ENCODE data around the gene THUMPD3.
A peak's percentile ranks its signal among the peaks of the same experiment; 100 is the strongest.

THUMPD3 gene

DNA sequence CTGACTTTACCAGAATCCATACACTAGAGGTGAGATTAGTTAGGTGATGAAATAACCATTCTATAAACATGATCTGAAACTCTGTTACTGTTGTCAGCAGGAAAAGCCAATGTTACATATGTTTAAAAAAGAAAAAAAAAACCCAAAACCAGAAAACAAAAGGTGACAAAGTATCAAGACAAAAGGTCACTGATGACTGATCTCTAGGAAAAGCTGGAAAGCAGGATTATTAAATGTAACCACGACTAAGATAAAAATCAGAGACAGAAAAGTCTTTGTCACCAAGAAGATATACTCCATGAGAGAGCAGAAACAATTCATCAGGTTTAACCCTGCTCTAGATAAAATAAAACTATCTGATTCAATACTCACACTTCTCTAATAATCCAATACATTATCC, 29.2 kb downstream of the THUMPD3 start:
- peaks cover 13% of the 10 kb centered on the region for H3K36me3 ChIP-seq (ENCODE audit: control insufficient read depth, insufficient read depth, low read length)

DNA sequence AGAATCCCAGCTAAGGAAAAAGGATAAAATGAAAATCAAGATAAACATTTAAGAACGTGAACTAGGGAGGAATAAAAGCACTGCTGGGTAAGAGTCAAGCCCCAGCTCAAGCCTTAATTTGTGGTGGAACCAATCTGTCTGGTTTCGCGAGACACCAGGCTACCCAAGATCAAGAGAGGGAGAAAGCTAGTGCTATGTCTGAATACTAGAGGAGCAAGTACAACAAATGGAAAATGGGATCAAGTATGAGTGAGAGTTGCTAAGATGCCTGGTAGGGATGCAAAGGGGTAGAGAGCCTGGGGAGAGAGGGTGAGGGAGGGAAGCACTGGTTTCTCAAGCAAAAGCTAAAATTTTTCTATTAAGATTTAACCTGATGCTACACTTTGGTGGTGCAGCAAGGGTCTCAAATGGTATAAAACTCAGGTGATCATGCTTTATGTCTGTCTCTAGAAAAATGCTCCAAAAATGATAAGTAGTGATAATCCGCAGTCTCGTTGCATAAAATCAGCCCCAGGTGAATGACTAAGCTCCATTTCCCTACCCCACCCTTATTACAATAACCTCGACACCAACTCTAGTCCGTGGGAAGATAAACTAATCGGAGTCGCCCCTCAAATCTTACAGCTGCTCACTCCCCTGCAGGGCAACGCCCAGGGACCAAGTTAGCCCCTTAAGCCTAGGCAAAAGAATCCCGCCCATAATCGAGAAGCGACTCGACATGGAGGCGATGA, 32.9 kb downstream of the THUMPD3 start:
- H3K9me3 ChIP-seq (ENCODE audit: control insufficient read depth, low read length), result no peaks in the 10 kb centered on the region
- H3K36me3 ChIP-seq (ENCODE audit: control insufficient read depth, insufficient read depth, low read length), result peaks cover 5% of the 10 kb centered on the region
- H3K4me1 ChIP-seq (ENCODE audit: control insufficient read depth, insufficient read depth, low read length), result peaks cover 27% of the 10 kb centered on the region
- H3K9ac ChIP-seq (ENCODE audit: low read length), result peak overlapping the region; percentile 86
- no peaks in the 10 kb centered on the region for H3K27me3 ChIP-seq (ENCODE audit: control insufficient read depth, insufficient read depth, low read length)
- H3K4me3 ChIP-seq (ENCODE audit: low read length), result peak overlapping the region; percentile 62

More for the DNA sequence above, 29.2 kb downstream of the THUMPD3 start:
- no peak overlapping the region for H3K9ac ChIP-seq (ENCODE audit: low read length)
- no peaks in the 10 kb centered on the region for H3K27me3 ChIP-seq (ENCODE audit: control insufficient read depth, insufficient read depth, low read length)
- H3K4me1 ChIP-seq (ENCODE audit: control insufficient read depth, insufficient read depth, low read length), result peaks cover 11% of the 10 kb centered on the region
- no peak overlapping the region for H3K4me3 ChIP-seq (ENCODE audit: low read length)
- H3K9me3 ChIP-seq (ENCODE audit: control insufficient read depth, low read length), result no peaks in the 10 kb centered on the region

GRCh38 chr3:9396301-9396631, 33.4 kb downstream of the THUMPD3 start:
- H3K27me3 ChIP-seq (ENCODE audit: control insufficient read depth, insufficient read depth, low read length), result no peaks in the 10 kb centered on the region
- peak overlapping the region; percentile 86 for H3K9ac ChIP-seq (ENCODE audit: low read length)
- H3K9me3 ChIP-seq (ENCODE audit: control insufficient read depth, low read length), result no peaks in the 10 kb centered on the region
- peaks cover 32% of the 10 kb centered on the region for H3K4me1 ChIP-seq (ENCODE audit: control insufficient read depth, insufficient read depth, low read length)
- peaks cover 5% of the 10 kb centered on the region for H3K36me3 ChIP-seq (ENCODE audit: control insufficient read depth, insufficient read depth, low read length)
- peak overlapping the region; percentile 62 for H3K4me3 ChIP-seq (ENCODE audit: low read length)

- H3K4me1 ChIP-seq (ENCODE audit: control insufficient read depth, insufficient read depth, low read length), result peaks cover 37% of the 10 kb centered on the region
- H3K9me3 ChIP-seq (ENCODE audit: control insufficient read depth, low read length), result no peaks in the 10 kb centered on the region
- H3K27me3 ChIP-seq (ENCODE audit: control insufficient read depth, insufficient read depth, low read length), result no peaks in the 10 kb centered on the region
- H3K36me3 ChIP-seq (ENCODE audit: control insufficient read depth, insufficient read depth, low read length), result peaks cover 5% of the 10 kb centered on the region
- peak overlapping the region; percentile 86 for H3K9ac ChIP-seq (ENCODE audit: low read length)
- peak overlapping the region; percentile 62 for H3K4me3 ChIP-seq (ENCODE audit: low read length)
Observed at GRCh38 chr3:9396632-9397331, 33.9 kb downstream of the THUMPD3 start.

- Histone ChIP-seq H3K9ac (ENCODE audit: low read length) (peak within 1 kb of the TSS; percentile 99), H3K36me3 (ENCODE audit: control insufficient read depth, insufficient read depth, low read length) (peaks cover 5% of the 10 kb centered on the region), H3K9me3 (ENCODE audit: control insufficient read depth, low read length) (no peaks in the 10 kb centered on the region), H3K4me3 (ENCODE audit: low read length) (peak within 1 kb of the TSS; percentile 99), H3K4me1 (ENCODE audit: control insufficient read depth, insufficient read depth, low read length) (peaks cover 43% of the 10 kb centered on the region), H3K27me3 (ENCODE audit: control insufficient read depth, insufficient read depth, low read length) (no peaks in the 10 kb centered on the region)
Observed at GRCh38 chr3:9397332-9397905, 34.6 kb downstream of the THUMPD3 start, which contains the start of gene SETD5. SETD5 (plus strand) TSS chr3:9397615; CDS start chr3:9428939, 31,324 bp downstream.

GRCh38 chr3:9397906-9398699, 35.2 kb downstream of the THUMPD3 start:
- Histone ChIP-seq H3K4me3 (ENCODE audit: low read length) (peak overlapping the region; percentile 99), H3K4me1 (ENCODE audit: control insufficient read depth, insufficient read depth, low read length) (peaks cover 50% of the 10 kb centered on the region), H3K9me3 (ENCODE audit: control insufficient read depth, low read length) (no peaks in the 10 kb centered on the region), H3K27me3 (ENCODE audit: control insufficient read depth, insufficient read depth, low read length) (no peaks in the 10 kb centered on the region), H3K36me3 (ENCODE audit: control insufficient read depth, insufficient read depth, low read length) (peaks cover 5% of the 10 kb centered on the region), H3K9ac (ENCODE audit: low read length) (peak overlapping the region; percentile 99)

- peaks cover 56% of the 10 kb centered on the region for H3K4me1 ChIP-seq (ENCODE audit: control insufficient read depth, insufficient read depth, low read length)
- no peaks in the 10 kb centered on the region for H3K27me3 ChIP-seq (ENCODE audit: control insufficient read depth, insufficient read depth, low read length)
- no peaks in the 10 kb centered on the region for H3K36me3 ChIP-seq (ENCODE audit: control insufficient read depth, insufficient read depth, low read length)
- peak overlapping the region; percentile 99 for H3K4me3 ChIP-seq (ENCODE audit: low read length)
- peak overlapping the region; percentile 99 for H3K9ac ChIP-seq (ENCODE audit: low read length)
- no peaks in the 10 kb centered on the region for H3K9me3 ChIP-seq (ENCODE audit: control insufficient read depth, low read length)
Observed at GRCh38 chr3:9398700-9399336, 36.0 kb downstream of the THUMPD3 start.

DNA sequence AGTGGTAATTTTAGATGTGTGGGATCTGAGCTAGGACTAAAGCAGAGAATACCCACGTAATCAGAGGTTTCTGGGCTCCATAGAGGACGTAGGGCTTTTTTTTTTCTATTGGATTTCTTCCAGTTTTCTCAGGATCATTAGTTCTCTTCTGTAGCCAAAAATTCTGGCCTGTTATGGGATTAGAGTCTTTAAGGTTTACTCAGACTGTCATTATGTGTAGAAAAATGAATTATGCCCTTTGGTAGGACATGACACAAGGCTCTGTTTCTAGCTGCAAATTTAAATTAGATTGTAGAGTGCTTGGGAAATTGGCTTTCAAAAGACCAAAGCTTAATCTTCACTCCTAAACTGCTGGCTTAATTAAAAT, 36.5 kb downstream of the THUMPD3 start:
- H3K4me3 ChIP-seq (ENCODE audit: low read length), result peak overlapping the region; percentile 99
- H3K9me3 ChIP-seq (ENCODE audit: control insufficient read depth, low read length), result no peaks in the 10 kb centered on the region
- H3K9ac ChIP-seq (ENCODE audit: low read length), result peak overlapping the region; percentile 99
- no peaks in the 10 kb centered on the region for H3K36me3 ChIP-seq (ENCODE audit: control insufficient read depth, insufficient read depth, low read length)
- H3K27me3 ChIP-seq (ENCODE audit: control insufficient read depth, insufficient read depth, low read length), result no peaks in the 10 kb centered on the region
- peaks cover 60% of the 10 kb centered on the region for H3K4me1 ChIP-seq (ENCODE audit: control insufficient read depth, insufficient read depth, low read length)

GRCh38 chr3:9399746-9400145, 36.9 kb downstream of the THUMPD3 start:
- no peaks in the 10 kb centered on the region for H3K9me3 ChIP-seq (ENCODE audit: control insufficient read depth, low read length)
- peak overlapping the region; percentile 99 for H3K4me3 ChIP-seq (ENCODE audit: low read length)
- peak overlapping the region; percentile 99 for H3K9ac ChIP-seq (ENCODE audit: low read length)
- H3K27me3 ChIP-seq (ENCODE audit: control insufficient read depth, insufficient read depth, low read length), result no peaks in the 10 kb centered on the region
- H3K4me1 ChIP-seq (ENCODE audit: control insufficient read depth, insufficient read depth, low read length), result peaks cover 60% of the 10 kb centered on the region
- H3K36me3 ChIP-seq (ENCODE audit: control insufficient read depth, insufficient read depth, low read length), result no peaks in the 10 kb centered on the region

- peaks cover 61% of the 10 kb centered on the region for H3K4me1 ChIP-seq (ENCODE audit: control insufficient read depth, insufficient read depth, low read length)
- H3K36me3 ChIP-seq (ENCODE audit: control insufficient read depth, insufficient read depth, low read length), result no peaks in the 10 kb centered on the region
- H3K4me3 ChIP-seq (ENCODE audit: low read length), result no peak overlapping the region
- H3K9ac ChIP-seq (ENCODE audit: low read length), result no peak overlapping the region
- H3K9me3 ChIP-seq (ENCODE audit: control insufficient read depth, low read length), result no peaks in the 10 kb centered on the region
- no peaks in the 10 kb centered on the region for H3K27me3 ChIP-seq (ENCODE audit: control insufficient read depth, insufficient read depth, low read length)
Observed at GRCh38 chr3:9400616-9401015, 37.8 kb downstream of the THUMPD3 start.

GRCh38 chr3:9401986-9402385, 39.1 kb downstream of the THUMPD3 start:
- Histone ChIP-seq H3K4me1 (ENCODE audit: control insufficient read depth, insufficient read depth, low read length) (peaks cover 61% of the 10 kb centered on the region), H3K9ac (ENCODE audit: low read length) (no peak overlapping the region)

More at GRCh38 chr3:9401986-9402385, 39.1 kb downstream of the THUMPD3 start:
- no peak overlapping the region for H3K4me3 ChIP-seq (ENCODE audit: low read length)
- no peaks in the 10 kb centered on the region for H3K36me3 ChIP-seq (ENCODE audit: control insufficient read depth, insufficient read depth, low read length)
- no peaks in the 10 kb centered on the region for H3K9me3 ChIP-seq (ENCODE audit: control insufficient read depth, low read length)
- H3K27me3 ChIP-seq (ENCODE audit: control insufficient read depth, insufficient read depth, low read length), result no peaks in the 10 kb centered on the region

Data from mucosa of stomach (tissue), 1 donor.